Measurements from ENCODE around the gene KCTD15.

KCTD15 gene

GRCh38 chr19:33779849-33780248 lies 16.8 kb upstream of the KCTD15 start:
- Histone ChIP-seq H3K9me3 (ENCODE audit: control insufficient read depth in 2 of 2, low read length in 2 of 2) (no peaks in the 10 kb centered on the region), H3K36me3 (ENCODE audit: control insufficient read depth in 2 of 2, insufficient read depth in 2 of 2, low read length in 2 of 2) (no peaks in the 10 kb centered on the region), H3K4me3 (ENCODE audit: low read length in 2 of 2) (no peak overlapping the region), H3K4me1 (ENCODE audit: control insufficient read depth in 2 of 2, insufficient read depth in 2 of 2, low read length in 2 of 2) (no peaks in the 10 kb centered on the region), H3K27ac (ENCODE audit: low read depth in 2 of 2, low read length in 2 of 2) (no peak overlapping the region), H3K27me3 (ENCODE audit: control insufficient read depth in 2 of 2, insufficient read depth in 2 of 2, low read length in 2 of 2) (peaks cover 4 to 18% of the 10 kb centered on the region in 2 donors), H3K9ac (ENCODE audit: low read depth in 1 of 2, low read length in 2 of 2) (no peak overlapping the region)

DNA sequence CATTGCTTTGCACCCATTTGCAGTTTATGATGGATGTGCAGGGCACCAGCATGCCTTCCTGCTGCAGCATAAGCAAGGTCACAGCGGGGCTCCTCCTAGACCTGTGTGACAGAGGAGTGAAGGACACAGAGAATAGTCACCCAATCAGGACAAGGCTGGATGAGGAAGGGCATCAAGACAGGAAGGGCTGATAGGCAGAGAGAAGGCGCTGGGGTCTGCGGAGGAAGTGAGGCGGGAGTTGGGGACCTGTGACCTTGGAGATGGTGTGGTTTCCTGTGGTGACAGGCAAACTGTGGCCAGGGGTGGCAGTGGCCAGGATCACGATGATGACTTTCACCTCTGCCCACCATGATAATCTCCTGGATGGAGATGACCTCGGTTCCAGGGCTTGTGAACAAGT lies 16.4 kb upstream of the KCTD15 start:
- Histone ChIP-seq H3K27me3 (ENCODE audit: control insufficient read depth in 2 of 2, insufficient read depth in 2 of 2, low read length in 2 of 2) (peaks cover 4 to 18% of the 10 kb centered on the region in 2 donors), H3K4me1 (ENCODE audit: control insufficient read depth in 2 of 2, insufficient read depth in 2 of 2, low read length in 2 of 2) (no peaks in the 10 kb centered on the region), H3K9me3 (ENCODE audit: control insufficient read depth in 2 of 2, low read length in 2 of 2) (no peaks in the 10 kb centered on the region), H3K27ac (ENCODE audit: low read depth in 2 of 2, low read length in 2 of 2) (no peak overlapping the region), H3K9ac (ENCODE audit: low read depth in 1 of 2, low read length in 2 of 2) (no peak overlapping the region), H3K36me3 (ENCODE audit: control insufficient read depth in 2 of 2, insufficient read depth in 2 of 2, low read length in 2 of 2) (no peaks in the 10 kb centered on the region), H3K4me3 (ENCODE audit: low read length in 2 of 2) (no peak overlapping the region)

DNA sequence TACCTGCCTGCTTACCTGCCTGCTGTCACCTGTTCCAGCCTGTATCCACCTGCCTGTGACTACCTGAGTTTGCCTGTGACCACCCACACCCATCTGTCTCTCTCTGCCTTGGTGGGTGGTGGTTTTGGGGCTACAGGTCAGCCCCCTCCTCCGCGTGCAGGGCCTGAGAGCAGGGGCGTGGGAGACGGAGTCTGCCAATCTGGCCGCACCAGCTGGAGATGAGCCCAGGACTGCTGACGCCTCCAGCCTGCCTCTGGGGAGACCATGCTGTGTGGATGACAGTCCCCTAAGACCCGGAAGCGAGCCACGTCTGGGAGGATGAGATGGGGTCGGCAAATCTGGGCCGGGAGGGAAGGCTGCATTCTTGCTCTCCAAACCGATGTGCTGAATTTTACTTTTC lies 15.9 kb upstream of the KCTD15 start:
- Histone ChIP-seq H3K36me3 (ENCODE audit: control insufficient read depth in 2 of 2, insufficient read depth in 2 of 2, low read length in 2 of 2) (no peaks in the 10 kb centered on the region), H3K27ac (ENCODE audit: low read depth in 2 of 2, low read length in 2 of 2) (no peak overlapping the region), H3K9me3 (ENCODE audit: control insufficient read depth in 2 of 2, low read length in 2 of 2) (no peaks in the 10 kb centered on the region), H3K27me3 (ENCODE audit: control insufficient read depth in 2 of 2, insufficient read depth in 2 of 2, low read length in 2 of 2) (peaks cover 4 to 18% of the 10 kb centered on the region in 2 donors), H3K9ac (ENCODE audit: low read depth in 1 of 2, low read length in 2 of 2) (no peak overlapping the region), H3K4me1 (ENCODE audit: control insufficient read depth in 2 of 2, insufficient read depth in 2 of 2, low read length in 2 of 2) (no peaks in the 10 kb centered on the region), H3K4me3 (ENCODE audit: low read length in 2 of 2) (no peak overlapping the region)

DNA sequence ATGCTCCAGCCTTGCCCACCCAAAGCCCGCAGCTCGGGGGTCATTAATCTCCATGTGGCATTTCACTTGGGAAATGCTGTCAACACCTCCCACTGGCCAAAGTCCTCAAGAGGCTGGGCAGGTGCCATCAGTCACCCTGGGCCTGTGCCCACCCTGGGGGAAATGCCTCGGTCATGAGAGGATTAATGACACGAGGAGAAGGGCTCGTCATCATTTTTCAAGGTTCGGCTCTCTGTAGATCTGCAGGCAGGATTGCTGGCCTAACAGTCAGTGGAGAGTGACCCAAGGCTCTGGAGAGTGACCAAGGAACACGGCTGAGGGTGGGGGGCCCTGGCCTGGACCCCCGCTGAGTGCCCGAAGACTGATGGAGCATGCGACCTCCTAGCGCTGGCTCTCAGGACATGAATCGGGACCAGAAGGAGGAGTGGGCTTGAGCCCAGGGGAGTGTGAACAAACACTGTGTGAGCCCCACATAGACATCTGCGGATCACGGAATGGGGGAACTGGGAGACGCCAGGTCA lies 15.2 kb upstream of the KCTD15 start:
- Histone ChIP-seq H3K4me3 (ENCODE audit: low read length in 2 of 2) (no peak overlapping the region), H3K4me1 (ENCODE audit: control insufficient read depth in 2 of 2, insufficient read depth in 2 of 2, low read length in 2 of 2) (no peaks in the 10 kb centered on the region), H3K9me3 (ENCODE audit: control insufficient read depth in 2 of 2, low read length in 2 of 2) (no peaks in the 10 kb centered on the region), H3K27me3 (ENCODE audit: control insufficient read depth in 2 of 2, insufficient read depth in 2 of 2, low read length in 2 of 2) (peaks cover 4 to 18% of the 10 kb centered on the region in 2 donors), H3K27ac (ENCODE audit: low read depth in 2 of 2, low read length in 2 of 2) (no peak overlapping the region), H3K9ac (ENCODE audit: low read depth in 1 of 2, low read length in 2 of 2) (no peak overlapping the region), H3K36me3 (ENCODE audit: control insufficient read depth in 2 of 2, insufficient read depth in 2 of 2, low read length in 2 of 2) (no peaks in the 10 kb centered on the region)

DNA sequence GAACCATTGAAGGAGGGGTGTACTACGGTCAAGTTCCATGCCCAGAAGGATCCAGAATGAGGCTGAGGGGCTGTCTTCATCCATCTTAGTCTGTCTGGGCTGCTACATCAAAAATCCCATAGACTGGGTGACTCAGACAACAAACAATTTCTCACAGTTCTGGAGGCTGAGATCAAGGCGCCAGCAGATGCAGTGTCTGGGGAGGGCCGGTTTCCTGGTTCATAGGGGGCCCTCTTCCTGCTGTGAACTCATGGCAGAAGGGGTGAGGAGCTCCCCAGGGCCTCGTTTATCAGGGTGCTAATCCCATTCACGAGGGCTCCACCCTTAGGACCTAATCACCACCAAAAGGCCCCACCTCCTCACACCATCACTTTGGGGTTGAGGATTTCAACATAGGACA lies 14.7 kb upstream of the KCTD15 start:
- Histone ChIP-seq H3K9ac (ENCODE audit: low read depth in 1 of 2, low read length in 2 of 2) (no peak overlapping the region), H3K36me3 (ENCODE audit: control insufficient read depth in 2 of 2, insufficient read depth in 2 of 2, low read length in 2 of 2) (no peaks in the 10 kb centered on the region), H3K27ac (ENCODE audit: low read depth in 2 of 2, low read length in 2 of 2) (no peak overlapping the region), H3K27me3 (ENCODE audit: control insufficient read depth in 2 of 2, insufficient read depth in 2 of 2, low read length in 2 of 2) (peaks cover 4 to 18% of the 10 kb centered on the region in 2 donors), H3K4me3 (ENCODE audit: low read length in 2 of 2) (no peak overlapping the region), H3K9me3 (ENCODE audit: control insufficient read depth in 2 of 2, low read length in 2 of 2) (no peaks in the 10 kb centered on the region), H3K4me1 (ENCODE audit: control insufficient read depth in 2 of 2, insufficient read depth in 2 of 2, low read length in 2 of 2) (no peaks in the 10 kb centered on the region)

DNA sequence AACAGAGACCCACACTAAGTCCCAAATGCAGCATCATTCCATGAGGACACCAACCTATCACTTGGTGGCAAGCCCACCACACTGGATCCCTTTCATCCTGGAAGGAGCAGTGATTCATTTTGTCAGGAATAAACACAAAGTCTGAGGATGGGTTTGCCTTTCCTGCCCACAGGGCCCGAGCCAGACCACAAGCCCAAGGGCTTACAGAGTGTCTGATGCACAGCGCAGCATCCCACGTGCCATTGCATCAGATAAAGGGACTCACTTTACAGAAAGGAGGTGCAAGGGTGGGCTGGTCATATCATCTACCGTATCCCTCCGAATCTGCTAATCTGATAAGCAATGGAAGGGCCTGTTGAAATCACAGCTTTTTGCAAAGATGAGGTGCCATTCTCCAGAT lies 12.2 kb upstream of the KCTD15 start:
- no peak overlapping the region for H3K27ac ChIP-seq (ENCODE audit: low read depth in 2 of 2, low read length in 2 of 2)
- no peaks in the 10 kb centered on the region for H3K36me3 ChIP-seq (ENCODE audit: control insufficient read depth in 2 of 2, insufficient read depth in 2 of 2, low read length in 2 of 2)
- peaks cover 0 to 9% of the 10 kb centered on the region in 2 donors for H3K27me3 ChIP-seq (ENCODE audit: control insufficient read depth in 2 of 2, insufficient read depth in 2 of 2, low read length in 2 of 2)

GRCh38 chr19:33785795-33786194 lies 10.9 kb upstream of the KCTD15 start:
- no peaks in the 10 kb centered on the region for H3K9me3 ChIP-seq (ENCODE audit: control insufficient read depth in 2 of 2, low read length in 2 of 2)
- H3K9ac ChIP-seq (ENCODE audit: low read depth in 1 of 2, low read length in 2 of 2), result no peak overlapping the region
- no peak overlapping the region for H3K27ac ChIP-seq (ENCODE audit: low read depth in 2 of 2, low read length in 2 of 2)
- H3K4me3 ChIP-seq (ENCODE audit: low read length in 2 of 2), result no peak overlapping the region
- no peaks in the 10 kb centered on the region for H3K4me1 ChIP-seq (ENCODE audit: control insufficient read depth in 2 of 2, insufficient read depth in 2 of 2, low read length in 2 of 2)
- H3K27me3 ChIP-seq (ENCODE audit: control insufficient read depth in 2 of 2, insufficient read depth in 2 of 2, low read length in 2 of 2), result no peaks in the 10 kb centered on the region
- no peaks in the 10 kb centered on the region for H3K36me3 ChIP-seq (ENCODE audit: control insufficient read depth in 2 of 2, insufficient read depth in 2 of 2, low read length in 2 of 2)

More for the DNA sequence above, 12.2 kb upstream of the KCTD15 start:
- no peaks in the 10 kb centered on the region for H3K4me1 ChIP-seq (ENCODE audit: control insufficient read depth in 2 of 2, insufficient read depth in 2 of 2, low read length in 2 of 2)
- no peak overlapping the region for H3K4me3 ChIP-seq (ENCODE audit: low read length in 2 of 2)
- no peak overlapping the region for H3K9ac ChIP-seq (ENCODE audit: low read depth in 1 of 2, low read length in 2 of 2)
- H3K9me3 ChIP-seq (ENCODE audit: control insufficient read depth in 2 of 2, low read length in 2 of 2), result no peaks in the 10 kb centered on the region

GRCh38 chr19:33788676-33789075 lies 8.0 kb upstream of the KCTD15 start:
- Histone ChIP-seq H3K36me3 (ENCODE audit: control insufficient read depth in 2 of 2, insufficient read depth in 2 of 2, low read length in 2 of 2) (no peaks in the 10 kb centered on the region), H3K27ac (ENCODE audit: low read depth in 2 of 2, low read length in 2 of 2) (no peak overlapping the region), H3K4me3 (ENCODE audit: low read length in 2 of 2) (no peak overlapping the region), H3K4me1 (ENCODE audit: control insufficient read depth in 2 of 2, insufficient read depth in 2 of 2, low read length in 2 of 2) (no peaks in the 10 kb centered on the region), H3K27me3 (ENCODE audit: control insufficient read depth in 2 of 2, insufficient read depth in 2 of 2, low read length in 2 of 2) (peaks cover 0 to 5% of the 10 kb centered on the region in 2 donors), H3K9ac (ENCODE audit: low read depth in 1 of 2, low read length in 2 of 2) (no peak overlapping the region), H3K9me3 (ENCODE audit: control insufficient read depth in 2 of 2, low read length in 2 of 2) (no peaks in the 10 kb centered on the region)

DNA sequence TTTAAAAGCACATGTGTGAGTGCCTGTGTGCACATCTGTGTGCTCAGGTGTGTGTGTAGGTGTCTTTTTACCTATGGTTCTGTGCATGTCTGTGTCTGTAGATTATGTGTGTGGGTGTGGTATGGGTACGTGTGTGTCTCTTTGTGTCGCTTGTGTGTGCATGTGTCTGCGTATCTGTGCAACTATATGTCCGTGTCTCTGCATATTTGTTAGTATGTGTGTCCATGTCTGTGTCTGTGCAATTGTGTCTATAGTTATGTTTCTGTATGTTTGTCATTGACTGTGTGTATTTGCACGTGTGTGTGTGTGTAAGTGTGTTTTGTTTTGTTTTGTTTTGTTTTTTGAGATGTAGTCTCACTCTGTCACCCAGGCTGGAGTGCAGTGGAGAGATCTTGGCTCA lies 7.3 kb upstream of the KCTD15 start:
- no peaks in the 10 kb centered on the region for H3K9me3 ChIP-seq (ENCODE audit: control insufficient read depth in 2 of 2, low read length in 2 of 2)
- peaks cover 0 to 5% of the 10 kb centered on the region in 2 donors for H3K27me3 ChIP-seq (ENCODE audit: control insufficient read depth in 2 of 2, insufficient read depth in 2 of 2, low read length in 2 of 2)
- no peaks in the 10 kb centered on the region for H3K36me3 ChIP-seq (ENCODE audit: control insufficient read depth in 2 of 2, insufficient read depth in 2 of 2, low read length in 2 of 2)
- H3K27ac ChIP-seq (ENCODE audit: low read depth in 2 of 2, low read length in 2 of 2), result no peak overlapping the region
- no peak overlapping the region for H3K4me3 ChIP-seq (ENCODE audit: low read length in 2 of 2)
- H3K9ac ChIP-seq (ENCODE audit: low read depth in 1 of 2, low read length in 2 of 2), result no peak overlapping the region
- H3K4me1 ChIP-seq (ENCODE audit: control insufficient read depth in 2 of 2, insufficient read depth in 2 of 2, low read length in 2 of 2), result peaks cover 0 to under 1% of the 10 kb centered on the region in 2 donors

DNA sequence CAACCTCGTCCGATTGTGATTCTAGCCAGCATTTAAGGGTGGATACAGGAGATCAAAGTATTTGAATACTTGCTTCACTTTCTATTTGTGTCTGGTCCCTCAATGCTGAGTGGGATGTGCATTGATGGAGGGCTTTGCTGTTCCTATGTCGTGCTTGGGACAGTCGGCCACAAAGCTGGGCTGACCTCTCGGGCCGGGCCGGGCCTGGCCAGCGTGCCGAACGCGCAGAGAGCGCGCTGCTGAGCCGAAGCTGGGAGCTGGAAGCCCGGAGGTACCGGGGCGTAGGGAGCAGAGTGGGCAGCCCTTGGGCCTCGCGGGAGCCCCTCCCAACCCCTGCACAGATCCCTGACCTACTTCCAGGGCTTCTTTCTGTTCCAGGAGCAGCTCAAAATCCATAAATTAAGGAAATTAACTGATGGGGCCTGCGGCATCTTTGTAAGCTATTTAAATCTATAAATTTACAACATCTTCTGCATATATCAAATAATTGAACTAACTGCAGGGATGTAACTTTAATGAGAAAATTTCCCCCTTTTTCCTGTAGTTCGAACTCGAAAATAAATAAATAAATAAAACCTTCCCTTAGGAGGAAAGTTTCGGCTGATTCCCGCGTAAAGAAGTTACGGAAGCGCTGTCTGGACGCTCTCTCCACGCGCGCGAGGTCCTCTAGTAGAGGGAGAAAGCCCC lies 1.8 kb upstream of the KCTD15 start:
- H3K4me3 ChIP-seq (ENCODE audit: low read length in 2 of 2), result peak overlapping the region; percentile 50 to 77
- H3K27ac ChIP-seq (ENCODE audit: low read depth in 2 of 2, low read length in 2 of 2), result peak overlapping the region; percentile 85 to 87
- no peaks in the 10 kb centered on the region for H3K36me3 ChIP-seq (ENCODE audit: control insufficient read depth in 2 of 2, insufficient read depth in 2 of 2, low read length in 2 of 2)
- H3K9me3 ChIP-seq (ENCODE audit: control insufficient read depth in 2 of 2, low read length in 2 of 2), result no peaks in the 10 kb centered on the region
- H3K9ac ChIP-seq (ENCODE audit: low read depth in 1 of 2, low read length in 2 of 2), result peak overlapping the region in 1 of 2 donors; percentile 79
- peaks cover 0 to 9% of the 10 kb centered on the region in 2 donors for H3K4me1 ChIP-seq (ENCODE audit: control insufficient read depth in 2 of 2, insufficient read depth in 2 of 2, low read length in 2 of 2)
- peaks cover 2 to 5% of the 10 kb centered on the region in 2 donors for H3K27me3 ChIP-seq (ENCODE audit: control insufficient read depth in 2 of 2, insufficient read depth in 2 of 2, low read length in 2 of 2)

Measured in mucosa of rectum (tissue), 2 donors.